Hepatocyte (in vitro differentiated cells): ENCODE data around the gene LMX1A. TPM values are rescaled to one million over a fixed set of nuclear protein-coding genes. Genes with fewer than 3 reads are reported as not detected.

Experiments used
- DNase-seq: peaks from one replicate; pipeline ENCODE4 v3.0.0-alpha.2; 2016; ENCODE audit warnings: low spot score
- H2AFZ ChIP-seq: fragments of 200-600 bp; sonication (generic); 2 replicates; pipeline ENCODE4 v1.6.0; 2016; ENCODE audit warnings: antibody characterized with exemption, mild to moderate bottlenecking
- H3K27ac ChIP-seq: fragments of 200-600 bp; sonication (generic); 2 replicates; pipeline ENCODE4 v1.5.1; 2016; ENCODE audit warnings: mild to moderate bottlenecking
- H3K27me3 ChIP-seq: fragments of 200-600 bp; sonication (generic); 2 replicates; pipeline ENCODE4 v1.6.1; 2016
- H3K36me3 ChIP-seq: fragments of 200-600 bp; sonication (generic); replicated peaks from 2 replicates; pipeline ENCODE4 v1.5.1; 2016; ENCODE audit warnings: low read depth; ENCODE audit not compliant: insufficient read depth
- H3K4me1 ChIP-seq: fragments of 200-600 bp; sonication (generic); 2 replicates; pipeline ENCODE4 v1.5.1; 2016; ENCODE audit warnings: mild to moderate bottlenecking, moderate library complexity; ENCODE audit not compliant: insufficient read depth
- H3K4me2 ChIP-seq: fragments of 200-600 bp; sonication (generic); 2 replicates; pipeline ENCODE4 v1.6.0; 2016
- H3K4me3 ChIP-seq: fragments of 200-600 bp; sonication (generic); 2 replicates; pipeline ENCODE4 v1.5.1; 2016; ENCODE audit warnings: mild to moderate bottlenecking
- H3K79me2 ChIP-seq: fragments of 200-600 bp; sonication (generic); 2 replicates; pipeline ENCODE4 v1.6.0; 2017; ENCODE audit warnings: mild to moderate bottlenecking
- H3K9me2 ChIP-seq: fragments of 200-600 bp; sonication (generic); replicated peaks from 2 replicates; pipeline ENCODE4 v1.6.0; 2017; ENCODE audit warnings: mild to moderate bottlenecking; ENCODE audit not compliant: insufficient read depth
- H3K9me3 ChIP-seq: fragments of 200-600 bp; sonication (generic); 2 replicates; pipeline ENCODE4 v1.5.1; 2016; ENCODE audit warnings: low read depth, mild to moderate bottlenecking
- H4K20me1 ChIP-seq: fragments of 200-600 bp; sonication (generic); 2 replicates; pipeline ENCODE4 v1.6.0; 2016; ENCODE audit warnings: mild to moderate bottlenecking; ENCODE audit not compliant: insufficient read depth, poor library complexity, severe bottlenecking
- EZH2 ChIP-seq: fragments of 200-600 bp; sonication (generic); IDR thresholded peaks from 2 replicates; pipeline ENCODE4 v1.6.1; 2016; ENCODE audit warnings: antibody characterized with exemption, mild to moderate bottlenecking, borderline replicate concordance
- EZH2phosphoT487 ChIP-seq: fragments of 200-600 bp; sonication (generic); IDR thresholded peaks from one replicate; pipeline ENCODE4 v1.6.1; 2018; ENCODE audit warnings: antibody characterized with exemption, mild to moderate bottlenecking, low read depth, moderate library complexity; ENCODE audit not compliant: unreplicated experiment, severe bottlenecking
- WGBS: methylation state at CpG from one replicate; pipeline ENCODE4 v1.1.6; 2016; ENCODE audit warnings: low lambda C conversion rate; ENCODE audit errors: missing lambda C conversion rate; 5-methylcytosine and 5-hydroxymethylcytosine counted together
- polyA plus RNA-seq: library from polyadenylated mRNA; unstranded; fragments of >200 nt; fragmentation: Nextera tagmentation; extraction: Ambion mirVana; gene quantifications from 2 replicates; pipeline ENCODE4 v1.2.1, GENCODE V29; 2016
- total RNA-seq: library from RNA; depleted of rRNA; stranded (reverse); fragments of >200 nt; gene quantifications from 2 replicates; pipeline ENCODE4 v1.2.3, GENCODE V29; 2014
- TF ChIP-seq, protein P1 (sequence below): fragments of 200-600 bp; sonication (generic); IDR thresholded peaks from 2 replicates; pipeline ENCODE4 v1.5.1; 2016; ENCODE audit warnings: antibody characterized with exemption, mild to moderate bottlenecking; ENCODE audit not compliant: poor library complexity

LMX1A gene
- total and polyA plus RNA-seq, 2 experiments from 2014 or later: not detected

GRCh38 chr1:165328136-165328535, 28.4 kb downstream of the LMX1A start:
- DNase-seq: no peak
- Histone ChIP-seq H3K4me3 (no peak overlapping the region), H3K9me3 (no peaks in the 10 kb centered on the region), H3K79me2 (no peaks in the 10 kb centered on the region), H3K4me1 (no peaks in the 10 kb centered on the region), H2AFZ (no peak overlapping the region), H3K9me2 (no peaks in the 10 kb centered on the region), H4K20me1 (no peaks in the 10 kb centered on the region), H3K27me3 (no peaks in the 10 kb centered on the region), H3K4me2 (no peak overlapping the region), H3K27ac (no peak overlapping the region), H3K36me3 (no peaks in the 10 kb centered on the region)
- 72% methylated on average over 3 of the region's 3 CpGs for WGBS
- TF ChIP-seq EZH2phosphoT487 (no peak), EZH2 (no peak)
- TF ChIP-seq, protein P1, sequence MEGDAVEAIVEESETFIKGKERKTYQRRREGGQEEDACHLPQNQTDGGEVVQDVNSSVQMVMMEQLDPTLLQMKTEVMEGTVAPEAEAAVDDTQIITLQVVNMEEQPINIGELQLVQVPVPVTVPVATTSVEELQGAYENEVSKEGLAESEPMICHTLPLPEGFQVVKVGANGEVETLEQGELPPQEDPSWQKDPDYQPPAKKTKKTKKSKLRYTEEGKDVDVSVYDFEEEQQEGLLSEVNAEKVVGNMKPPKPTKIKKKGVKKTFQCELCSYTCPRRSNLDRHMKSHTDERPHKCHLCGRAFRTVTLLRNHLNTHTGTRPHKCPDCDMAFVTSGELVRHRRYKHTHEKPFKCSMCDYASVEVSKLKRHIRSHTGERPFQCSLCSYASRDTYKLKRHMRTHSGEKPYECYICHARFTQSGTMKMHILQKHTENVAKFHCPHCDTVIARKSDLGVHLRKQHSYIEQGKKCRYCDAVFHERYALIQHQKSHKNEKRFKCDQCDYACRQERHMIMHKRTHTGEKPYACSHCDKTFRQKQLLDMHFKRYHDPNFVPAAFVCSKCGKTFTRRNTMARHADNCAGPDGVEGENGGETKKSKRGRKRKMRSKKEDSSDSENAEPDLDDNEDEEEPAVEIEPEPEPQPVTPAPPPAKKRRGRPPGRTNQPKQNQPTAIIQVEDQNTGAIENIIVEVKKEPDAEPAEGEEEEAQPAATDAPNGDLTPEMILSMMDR: no peak

GRCh38 chr1:165327538-165327937, 29.0 kb downstream of the LMX1A start:
- no peak overlapping the region for H3K4me3 ChIP-seq
- no peaks in the 10 kb centered on the region for H3K36me3 ChIP-seq
- no peak overlapping the region for H3K4me2 ChIP-seq
- H4K20me1 ChIP-seq: no peaks in the 10 kb centered on the region
- H3K27ac ChIP-seq: no peak overlapping the region
- H3K79me2 ChIP-seq: no peaks in the 10 kb centered on the region
- H2AFZ ChIP-seq: no peak overlapping the region
- H3K4me1 ChIP-seq: no peaks in the 10 kb centered on the region
- DNase-seq: no peak
- H3K27me3 ChIP-seq: no peaks in the 10 kb centered on the region
- TF ChIP-seq, protein P1: no peak
- TF ChIP-seq EZH2: no peak
- H3K9me3 ChIP-seq: no peaks in the 10 kb centered on the region
- WGBS: 92% methylated on average over 2 of the region's 2 CpGs
- no peaks in the 10 kb centered on the region for H3K9me2 ChIP-seq

DNA sequence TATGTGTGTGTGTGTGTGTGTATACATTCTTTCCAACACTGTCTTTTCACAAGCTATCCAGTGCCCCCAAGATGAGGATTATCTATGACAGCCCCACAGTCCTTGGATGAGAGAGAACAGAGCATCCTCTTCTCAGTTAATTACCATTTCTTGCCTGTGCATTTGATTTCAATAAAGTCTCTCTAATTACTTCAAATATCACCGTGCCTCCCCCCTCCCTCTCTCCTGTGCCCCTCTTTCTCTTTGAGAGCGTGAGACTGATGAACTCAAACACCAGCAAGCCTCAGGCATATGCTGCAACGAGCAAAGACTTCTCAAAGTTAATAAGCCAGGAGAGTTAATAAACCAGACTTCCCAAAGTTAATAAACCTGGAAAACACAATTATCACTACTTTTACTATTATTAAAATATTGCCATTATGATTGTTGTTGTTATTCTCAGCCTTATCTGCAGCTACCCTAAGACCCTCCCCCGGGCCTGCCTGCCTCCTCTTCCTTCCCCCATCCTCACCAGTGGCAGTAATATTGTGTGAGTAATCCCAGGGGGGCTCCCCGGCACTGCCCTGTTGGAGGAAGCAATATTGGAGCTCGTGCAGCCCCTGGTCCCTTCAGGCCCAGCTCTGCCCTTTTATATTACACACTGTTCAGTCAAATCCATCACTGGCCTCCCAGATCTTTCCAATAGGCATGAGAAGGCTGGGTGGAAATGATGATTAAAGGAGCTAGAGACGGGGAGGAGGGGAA, 30.9 kb downstream of the LMX1A start:
- no peak overlapping the region for H3K27ac ChIP-seq
- no peak overlapping the region for H3K4me2 ChIP-seq
- H3K9me3 ChIP-seq: no peaks in the 10 kb centered on the region
- 64% methylated on average over 7 of the region's 7 CpGs for WGBS
- H3K4me1 ChIP-seq: no peaks in the 10 kb centered on the region
- H3K9me2 ChIP-seq: no peaks in the 10 kb centered on the region
- no peaks in the 10 kb centered on the region for H3K27me3 ChIP-seq
- H3K79me2 ChIP-seq: no peaks in the 10 kb centered on the region
- TF ChIP-seq EZH2: no peak
- no peak overlapping the region for H3K4me3 ChIP-seq
- H3K36me3 ChIP-seq: no peaks in the 10 kb centered on the region
- H4K20me1 ChIP-seq: no peaks in the 10 kb centered on the region
- DNase-seq: no peak
- no peak overlapping the region for H2AFZ ChIP-seq

- 52% methylated on average over 5 of the region's 5 CpGs for whole genome bisulfite sequencing
- Histone ChIP-seq H3K9me2 (no peaks in the 10 kb centered on the region), H3K4me3 (no peak overlapping the region), H3K79me2 (no peaks in the 10 kb centered on the region), H3K27ac (no peak overlapping the region), H3K4me1 (no peaks in the 10 kb centered on the region), H2AFZ (no peak overlapping the region), H3K4me2 (no peak overlapping the region), H4K20me1 (no peaks in the 10 kb centered on the region), H3K9me3 (no peaks in the 10 kb centered on the region), H3K36me3 (no peaks in the 10 kb centered on the region), H3K27me3 (no peaks in the 10 kb centered on the region)
- no peak for DNase-seq
- TF ChIP-seq EZH2 (no peak), EZH2phosphoT487 (no peak)
- TF ChIP-seq, protein P1: no peak
Observed at GRCh38 chr1:165324050-165324449, 32.5 kb downstream of the LMX1A start.
